Measurements from ENCODE around the gene CACNA1C.

- TF ChIP-seq JUND (IDR thresholded peaks at IDR 0.05; ENCODE audit: low read depth, low read length) (no peak), RAD21 (IDR thresholded peaks at IDR 0.05; ENCODE audit: insufficient read depth, low read depth, low read length) (no peak), ETV6 (conservative IDR thresholded peaks at IDR 0.05 in 1 of 2, IDR thresholded peaks at IDR 0.05 in 1 of 2; ENCODE audit: borderline replicate concordance in 1 of 2, low read depth in 1 of 2) (no peak), MAX (IDR thresholded peaks at IDR 0.05; ENCODE audit: low read depth, low read length) (no peak)
Measured at GRCh38 chr12:2185751-2186341, 133.1 kb downstream of the CACNA1C start.

All from GM12878 (cell line).